ENCODE measurements around the gene PRKN. TPM values are rescaled to one million over a fixed set of nuclear protein-coding genes. Genes with fewer than 3 reads are reported as not detected.

The PRKN gene
- total and polyA plus RNA-seq, 2 experiments from 2014 or later = 11.7 to 28.1 TPM

GRCh38 chr6:162157167-162157870, 570.2 kb downstream of the PRKN start:
- Histone ChIP-seq H3K36me3 (no peaks in the 10 kb centered on the region), H3K9me3 (ENCODE audit: low read depth) (no peaks in the 10 kb centered on the region), H3K27ac (no peak overlapping the region), H3K4me1 (ENCODE audit: low read depth) (no peaks in the 10 kb centered on the region), H3K4me3 (no peak overlapping the region), H3K27me3 (no peaks in the 10 kb centered on the region)
- no peak for TF ChIP-seq CTCF (IDR thresholded peaks at IDR 0.05; ENCODE audit: low read depth, low read length)
- no peak for DNase-seq (ENCODE audit: low read depth in 1 of 2, low spot score in 1 of 2)

DNA sequence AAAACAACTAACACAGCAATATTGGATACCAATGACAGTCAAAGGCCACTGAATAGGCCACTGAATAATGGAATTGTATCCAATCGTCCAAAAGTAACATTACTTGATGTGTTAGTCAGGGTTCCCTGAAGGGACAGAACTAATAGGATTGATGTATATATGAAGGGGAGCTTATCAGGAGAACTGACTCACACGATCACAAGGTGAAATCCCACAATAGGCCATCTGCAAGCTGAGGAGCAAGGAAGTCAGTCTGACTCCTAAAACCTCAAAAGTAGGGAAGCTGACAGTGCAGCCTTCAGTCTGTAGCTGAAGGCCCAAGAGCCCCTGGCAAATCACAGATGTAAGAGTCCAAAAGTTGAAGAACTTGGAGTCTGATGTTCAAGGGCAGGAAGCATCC, 571.4 kb downstream of the PRKN start:
- DNase-seq (ENCODE audit: low read depth in 1 of 2, low spot score in 1 of 2) = no peak

DNA sequence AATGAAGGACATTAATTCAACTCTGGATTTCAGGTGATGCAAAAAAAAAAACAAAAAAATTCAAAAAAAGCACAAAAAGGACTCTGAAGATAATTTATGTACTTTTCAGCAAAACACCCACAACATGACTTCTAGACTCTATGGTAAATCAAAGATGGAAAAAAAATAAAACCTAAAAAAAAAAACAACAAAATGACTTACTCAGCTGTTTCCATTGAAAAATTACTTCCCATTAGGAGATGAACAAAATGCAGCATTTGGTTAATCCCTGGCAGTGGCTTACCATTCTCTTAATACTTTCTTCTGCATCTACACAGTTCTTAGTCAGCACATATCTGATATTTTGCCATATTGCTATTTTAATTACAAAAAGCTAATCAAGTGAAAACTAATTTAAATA, 572.6 kb downstream of the PRKN start:
- H3K27me3 ChIP-seq = no peaks in the 10 kb centered on the region
- TF ChIP-seq CTCF (IDR thresholded peaks at IDR 0.05; ENCODE audit: low read depth, low read length) = no peak
- no peaks in the 10 kb centered on the region for H3K36me3 ChIP-seq
- H3K9me3 ChIP-seq (ENCODE audit: low read depth) = no peaks in the 10 kb centered on the region
- no peaks in the 10 kb centered on the region for H3K4me1 ChIP-seq (ENCODE audit: low read depth)
- H3K27ac ChIP-seq = no peak overlapping the region
- H3K4me3 ChIP-seq = no peak overlapping the region
- no peak for DNase-seq (ENCODE audit: low read depth in 1 of 2, low spot score in 1 of 2)

More for the DNA sequence above, 571.4 kb downstream of the PRKN start:
- Histone ChIP-seq H3K4me1 (ENCODE audit: low read depth) (no peaks in the 10 kb centered on the region), H3K9me3 (ENCODE audit: low read depth) (no peaks in the 10 kb centered on the region), H3K27ac (no peak overlapping the region), H3K36me3 (no peaks in the 10 kb centered on the region), H3K4me3 (no peak overlapping the region), H3K27me3 (no peaks in the 10 kb centered on the region)
- no peak for TF ChIP-seq CTCF (IDR thresholded peaks at IDR 0.05; ENCODE audit: low read depth, low read length)

DNA sequence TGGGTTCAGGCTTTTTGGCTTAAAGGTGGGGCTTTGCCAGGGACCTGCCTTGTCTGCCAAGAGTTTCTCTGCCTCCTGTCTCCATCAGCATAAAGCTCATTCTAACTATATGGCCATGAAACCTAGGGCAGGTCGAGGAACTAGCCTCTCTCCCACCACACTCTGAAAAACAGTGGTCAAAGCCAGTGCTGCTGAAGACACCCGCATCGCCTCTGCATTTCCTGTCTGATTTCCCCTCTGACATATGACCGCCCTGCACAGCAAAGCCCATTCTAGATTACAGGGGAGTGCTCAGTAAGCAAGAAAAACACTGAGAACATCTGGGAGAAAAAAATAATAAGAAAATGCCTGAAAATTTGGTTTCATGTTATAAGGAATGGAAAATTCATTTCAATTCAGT, 573.6 kb downstream of the PRKN start:
- Histone ChIP-seq H3K27me3 (no peaks in the 10 kb centered on the region), H3K4me1 (ENCODE audit: low read depth) (no peaks in the 10 kb centered on the region), H3K36me3 (no peaks in the 10 kb centered on the region), H3K27ac (no peak overlapping the region), H3K9me3 (ENCODE audit: low read depth) (no peaks in the 10 kb centered on the region), H3K4me3 (no peak overlapping the region)
- no peak for DNase-seq (ENCODE audit: low read depth in 1 of 2, low spot score in 1 of 2)
- TF ChIP-seq CTCF (IDR thresholded peaks at IDR 0.05; ENCODE audit: low read depth, low read length) = no peak

DNA sequence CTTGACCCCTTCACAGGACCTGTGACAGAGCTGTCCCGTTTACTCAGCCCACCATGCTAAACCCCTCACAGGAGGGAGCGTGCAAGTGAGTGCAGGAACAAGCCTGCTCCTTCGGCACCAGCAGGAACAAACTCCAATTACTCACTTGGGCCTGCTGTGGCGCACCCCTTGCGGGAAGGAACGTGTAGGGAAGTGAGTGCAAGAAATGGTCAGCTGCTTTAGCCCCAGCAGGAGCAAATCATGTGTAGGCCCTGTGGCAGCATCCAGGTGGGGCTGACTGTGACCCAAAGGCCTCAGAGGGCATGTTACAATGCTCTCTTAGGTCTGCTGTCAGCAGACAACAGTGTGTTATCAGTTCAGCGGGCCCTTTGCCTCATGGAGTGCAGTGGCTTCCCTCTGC, 574.4 kb downstream of the PRKN start:
- Histone ChIP-seq H3K9me3 (ENCODE audit: low read depth) (no peaks in the 10 kb centered on the region), H3K27me3 (no peaks in the 10 kb centered on the region), H3K36me3 (no peaks in the 10 kb centered on the region), H3K27ac (no peak overlapping the region), H3K4me1 (ENCODE audit: low read depth) (no peaks in the 10 kb centered on the region), H3K4me3 (no peak overlapping the region)
- DNase-seq (ENCODE audit: low read depth in 1 of 2, low spot score in 1 of 2) = no peak
- TF ChIP-seq CTCF (IDR thresholded peaks at IDR 0.05; ENCODE audit: low read depth, low read length) = no peak
